ENCODE data around the gene ZNRF4. TPM values are rescaled to one million over a fixed set of nuclear protein-coding genes. Genes with fewer than 3 reads are reported as not detected.
"Not testable (repeated sequence)": the region's sequence is repeated elsewhere in the genome, so short reads cannot be mapped to it uniquely, and the experiment has no call there.

ZNRF4 gene
- total and polyA plus RNA-seq, 7 experiments from 2014 or later = not detected

DNA sequence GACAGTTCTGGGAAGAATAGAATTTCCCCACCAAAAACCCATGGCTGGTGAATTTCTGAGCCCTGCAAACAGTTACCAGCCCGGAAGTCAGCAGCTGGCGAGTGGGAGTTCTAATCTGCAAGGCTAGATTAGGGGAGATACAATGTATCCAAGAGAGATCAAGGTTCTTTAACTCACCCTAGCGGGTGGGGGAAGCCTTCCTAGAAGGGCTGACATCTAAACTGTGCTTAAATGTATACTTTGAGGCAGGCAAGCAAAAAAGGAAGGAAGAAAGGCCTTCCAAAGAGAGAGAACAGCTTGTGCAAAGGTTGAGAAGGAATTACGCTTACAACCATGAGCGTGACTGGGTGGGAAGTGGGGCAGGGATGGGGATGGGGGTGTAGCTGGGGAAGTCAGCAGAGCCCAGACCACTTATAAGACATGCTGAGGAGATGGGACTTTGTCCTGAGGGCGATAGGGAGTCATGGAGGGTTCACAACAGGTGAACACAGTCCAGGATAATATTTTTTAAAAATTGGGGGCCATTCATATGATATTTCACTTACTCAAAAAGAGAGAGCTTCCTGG, 20.8 kb upstream of the ZNRF4 start:
- Histone ChIP-seq H3K4me3 (ENCODE audit: low read length) (no peak overlapping the region), H3K9me3 (ENCODE audit: control insufficient read depth in 2 of 3, low read length in 3 of 3) (no peaks in the 10 kb centered on the region), H3K4me1 (ENCODE audit: control insufficient read depth in 2 of 2, insufficient read depth in 2 of 2, low read length in 2 of 2) (no peaks in the 10 kb centered on the region), H3K36me3 (ENCODE audit: control insufficient read depth in 2 of 3, insufficient read depth in 3 of 3, low read length in 3 of 3) (no peaks in the 10 kb centered on the region), H3K27me3 (ENCODE audit: control insufficient read depth in 2 of 2, insufficient read depth in 2 of 2, low read length in 2 of 2) (no peaks in the 10 kb centered on the region), H3K27ac (ENCODE audit: low read depth, low read length) (no peak overlapping the region)
- peaks cover 9 to 54% (median 39%) of the 10 kb centered on the region in 5 donors for H3K27me3 Mint-ChIP-seq
- ChIA-PET CTCF (no interaction called here), POLR2A (no interaction called here)
- peaks cover 0 to 17% (median 3%) of the 10 kb centered on the region in 11 donors for H3K9me3 Mint-ChIP-seq
- intact Hi-C loops (cut with micrococcal nuclease) = no loop called here
- DNase-seq (no peak), ATAC-seq (no peak)
- no peaks in the 10 kb centered on the region for H3K36me3 Mint-ChIP-seq
- H3K27ac Mint-ChIP-seq = no peak overlapping the region
- H3K4me3 Mint-ChIP-seq = no peak overlapping the region
- peaks cover 0 to 9% (median 0%) of the 10 kb centered on the region in 7 donors for H3K4me1 Mint-ChIP-seq

- Mint-ChIP-seq H3K36me3 (no peaks in the 10 kb centered on the region), H3K4me1 (peaks cover 0 to 9% (median 0%) of the 10 kb centered on the region in 7 donors), H3K9me3 (peaks cover 0 to 17% (median 3%) of the 10 kb centered on the region in 11 donors), H3K27me3 (peaks cover 9 to 53% (median 36%) of the 10 kb centered on the region in 5 donors), H3K27ac (no peak overlapping the region), H3K4me3 (no peak overlapping the region)
- POLR2A ChIA-PET = no interaction called here
- no peaks in the 10 kb centered on the region for H3K4me1 ChIP-seq (ENCODE audit: control insufficient read depth in 2 of 2, insufficient read depth in 2 of 2, low read length in 2 of 2)
- intact Hi-C loops (cut with micrococcal nuclease) = no loop called here
- CTCF ChIA-PET = no interaction called here
- H3K9me3 ChIP-seq (ENCODE audit: control insufficient read depth in 2 of 3, low read length in 3 of 3) = no peaks in the 10 kb centered on the region
- H3K27me3 ChIP-seq (ENCODE audit: control insufficient read depth in 2 of 2, insufficient read depth in 2 of 2, low read length in 2 of 2) = no peaks in the 10 kb centered on the region
- no peak overlapping the region for H3K27ac ChIP-seq (ENCODE audit: low read depth, low read length)
- H3K4me3 ChIP-seq (ENCODE audit: low read length) = no peak overlapping the region
- no peak for ATAC-seq
- no peak for DNase-seq
- no peaks in the 10 kb centered on the region for H3K36me3 ChIP-seq (ENCODE audit: control insufficient read depth in 2 of 3, insufficient read depth in 3 of 3, low read length in 3 of 3)
Measured at GRCh38 chr19:5434970-5435641, 20.1 kb upstream of the ZNRF4 start.

- no peaks in the 10 kb centered on the region for H3K36me3 ChIP-seq (ENCODE audit: control insufficient read depth in 2 of 3, insufficient read depth in 3 of 3, low read length in 3 of 3)
- intact Hi-C loops (cut with micrococcal nuclease) = no loop called here
- Mint-ChIP-seq H3K4me1 (peaks cover 0 to 9% (median 0%) of the 10 kb centered on the region in 7 donors), H3K9me3 (peaks cover 0 to 17% (median 3%) of the 10 kb centered on the region in 11 donors), H3K36me3 (no peaks in the 10 kb centered on the region), H3K27me3 (peaks cover 9 to 55% (median 35%) of the 10 kb centered on the region in 5 donors), H3K27ac (no peak overlapping the region), H3K4me3 (no peak overlapping the region)
- H3K4me3 ChIP-seq (ENCODE audit: low read length) = no peak overlapping the region
- POLR2A ChIA-PET = no interaction called here
- ATAC-seq (no peak), DNase-seq (no peak)
- CTCF ChIA-PET = no interaction called here
- no peaks in the 10 kb centered on the region for H3K27me3 ChIP-seq (ENCODE audit: control insufficient read depth in 2 of 2, insufficient read depth in 2 of 2, low read length in 2 of 2)
- H3K4me1 ChIP-seq (ENCODE audit: control insufficient read depth in 2 of 2, insufficient read depth in 2 of 2, low read length in 2 of 2) = no peaks in the 10 kb centered on the region
- no peak overlapping the region for H3K27ac ChIP-seq (ENCODE audit: low read depth, low read length)
- no peaks in the 10 kb centered on the region for H3K9me3 ChIP-seq (ENCODE audit: control insufficient read depth in 2 of 3, low read length in 3 of 3)
Measured at GRCh38 chr19:5435642-5436017, 19.6 kb upstream of the ZNRF4 start.

DNA sequence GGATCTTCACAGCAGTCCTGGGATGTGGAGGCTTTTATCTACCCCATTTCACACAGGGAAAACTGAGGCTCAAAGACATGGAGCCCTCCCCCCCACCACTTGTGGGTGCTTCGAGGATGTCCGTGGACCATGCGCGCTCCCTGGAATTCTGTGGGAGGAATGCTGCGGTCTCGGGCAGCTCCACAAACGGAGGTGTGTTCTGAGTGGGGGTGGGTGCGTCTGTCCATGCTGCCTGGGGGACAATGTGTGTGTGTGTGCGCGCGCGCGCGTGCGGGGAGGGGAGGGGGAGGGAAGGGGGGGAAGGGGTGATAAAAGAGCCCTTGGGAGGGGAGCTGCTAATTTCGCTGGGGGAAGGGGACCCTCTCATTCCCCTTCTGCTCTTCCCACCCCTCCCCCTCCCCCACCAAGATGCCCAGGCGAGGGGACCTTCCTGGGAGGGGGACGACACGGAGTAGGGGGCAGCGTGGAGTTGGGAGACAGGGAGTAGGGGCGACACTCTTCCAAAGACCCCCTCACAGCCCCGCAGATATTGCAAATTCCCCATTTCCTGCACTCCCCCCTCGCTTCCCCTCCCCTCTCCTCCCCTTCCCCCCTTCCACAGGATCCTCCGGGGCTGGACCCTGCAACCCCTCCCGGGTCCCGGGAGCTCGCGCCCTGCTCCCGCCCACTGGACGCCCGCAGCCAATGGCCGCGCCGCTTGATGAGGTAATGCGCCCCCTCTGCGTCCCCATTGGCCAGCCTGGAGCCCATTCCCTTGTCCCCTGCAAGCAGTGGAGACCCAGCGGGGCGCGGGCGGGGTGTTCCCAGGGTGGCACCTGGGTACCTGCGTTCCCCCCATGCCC, 18.9 kb upstream of the ZNRF4 start:
- peaks cover 9 to 49% (median 37%) of the 10 kb centered on the region in 5 donors for H3K27me3 Mint-ChIP-seq
- CTCF ChIA-PET = no interaction called here
- ATAC-seq (no peak), DNase-seq (no peak)
- POLR2A ChIA-PET = no interaction called here
- H3K36me3 Mint-ChIP-seq = no peaks in the 10 kb centered on the region
- no peak overlapping the region for H3K4me3 Mint-ChIP-seq
- intact Hi-C loops (cut with micrococcal nuclease) = no loop called here
- peaks cover 0 to 9% (median 0%) of the 10 kb centered on the region in 7 donors for H3K4me1 Mint-ChIP-seq
- H3K27me3 ChIP-seq (ENCODE audit: control insufficient read depth in 2 of 2, insufficient read depth in 2 of 2, low read length in 2 of 2) = no peaks in the 10 kb centered on the region
- peaks cover 0 to 17% (median 3%) of the 10 kb centered on the region in 11 donors for H3K9me3 Mint-ChIP-seq
- no peaks in the 10 kb centered on the region for H3K4me1 ChIP-seq (ENCODE audit: control insufficient read depth in 2 of 2, insufficient read depth in 2 of 2, low read length in 2 of 2)
- no peak overlapping the region for H3K27ac Mint-ChIP-seq
- no peak overlapping the region for H3K27ac ChIP-seq (ENCODE audit: low read depth, low read length)
- no peaks in the 10 kb centered on the region for H3K36me3 ChIP-seq (ENCODE audit: control insufficient read depth in 2 of 3, insufficient read depth in 3 of 3, low read length in 3 of 3)
- H3K9me3 ChIP-seq (ENCODE audit: control insufficient read depth in 2 of 3, low read length in 3 of 3) = no peaks in the 10 kb centered on the region
- no peak overlapping the region for H3K4me3 ChIP-seq (ENCODE audit: low read length)

DNA sequence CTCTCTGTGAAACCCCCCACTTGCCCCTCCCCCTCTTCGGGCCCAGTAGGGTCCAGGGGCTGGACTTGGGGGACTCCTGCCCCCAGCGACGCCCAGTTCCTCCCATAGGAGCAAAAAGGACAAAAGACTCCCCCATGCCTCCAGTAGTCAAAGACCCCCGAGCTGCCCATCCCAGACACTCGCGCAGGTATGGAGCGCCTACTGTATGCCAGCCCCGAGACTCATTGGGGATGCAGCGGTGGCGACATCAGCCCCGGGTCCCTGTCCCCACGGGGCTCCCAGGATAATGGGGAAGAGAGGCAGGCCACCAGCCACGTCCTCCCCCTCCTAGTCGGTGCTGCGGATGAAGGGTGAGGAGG, 18.3 kb upstream of the ZNRF4 start:
- Mint-ChIP-seq H3K27ac (no peak overlapping the region), H3K36me3 (no peaks in the 10 kb centered on the region), H3K4me3 (no peak overlapping the region), H3K4me1 (peaks cover 0 to 9% (median 0%) of the 10 kb centered on the region in 7 donors), H3K9me3 (peaks cover 0 to 17% (median 3%) of the 10 kb centered on the region in 11 donors), H3K27me3 (peaks cover 9 to 46% (median 37%) of the 10 kb centered on the region in 5 donors)
- Histone ChIP-seq H3K9me3 (ENCODE audit: control insufficient read depth in 2 of 3, low read length in 3 of 3) (no peaks in the 10 kb centered on the region), H3K4me3 (ENCODE audit: low read length) (no peak overlapping the region), H3K4me1 (ENCODE audit: control insufficient read depth in 2 of 2, insufficient read depth in 2 of 2, low read length in 2 of 2) (no peaks in the 10 kb centered on the region), H3K27ac (ENCODE audit: low read depth, low read length) (no peak overlapping the region), H3K36me3 (ENCODE audit: control insufficient read depth in 2 of 3, insufficient read depth in 3 of 3, low read length in 3 of 3) (no peaks in the 10 kb centered on the region), H3K27me3 (ENCODE audit: control insufficient read depth in 2 of 2, insufficient read depth in 2 of 2, low read length in 2 of 2) (no peaks in the 10 kb centered on the region)
- ChIA-PET POLR2A (no interaction called here), CTCF (no interaction called here)
- ATAC-seq (no peak), DNase-seq (no peak)
- intact Hi-C loops (cut with micrococcal nuclease) = no loop called here

DNA sequence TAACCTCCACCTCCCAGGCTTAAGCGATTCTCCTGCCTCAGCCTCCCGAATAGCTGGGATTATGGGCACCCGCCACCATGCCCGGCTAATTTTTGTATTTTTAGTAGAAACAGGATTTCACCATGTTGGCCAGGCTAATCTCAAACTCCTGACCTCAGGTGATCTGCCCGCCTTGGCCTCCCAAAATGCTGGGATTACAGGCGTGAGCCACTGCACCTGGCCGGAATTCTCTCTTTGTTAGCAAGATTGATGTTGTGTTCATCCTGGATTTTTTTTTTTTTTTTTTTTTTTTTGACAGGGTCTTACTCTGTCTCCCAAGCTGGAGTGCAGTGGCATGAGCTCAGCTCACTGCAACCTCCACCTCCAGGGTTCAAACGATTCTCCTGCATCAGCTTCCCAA, 16.5 kb upstream of the ZNRF4 start:
- H3K27ac ChIP-seq (ENCODE audit: low read depth, low read length); intact Hi-C loops (cut with micrococcal nuclease); H3K4me1 ChIP-seq (ENCODE audit: control insufficient read depth in 2 of 2, insufficient read depth in 2 of 2, low read length in 2 of 2); H3K4me3 Mint-ChIP-seq; H3K27ac Mint-ChIP-seq; ATAC-seq; H3K27me3 ChIP-seq (ENCODE audit: control insufficient read depth in 2 of 2, insufficient read depth in 2 of 2, low read length in 2 of 2); H3K36me3 ChIP-seq (ENCODE audit: control insufficient read depth in 2 of 3, insufficient read depth in 3 of 3, low read length in 3 of 3); H3K36me3 Mint-ChIP-seq; DNase-seq; H3K9me3 ChIP-seq (ENCODE audit: control insufficient read depth in 2 of 3, low read length in 3 of 3); H3K4me1 Mint-ChIP-seq; CTCF ChIA-PET; H3K4me3 ChIP-seq (ENCODE audit: low read length); POLR2A ChIA-PET: not testable (repeated sequence)
- Mint-ChIP-seq H3K9me3 (peaks cover 0 to 11% (median 2%) of the 10 kb centered on the region in 11 donors), H3K27me3 (peaks cover 9 to 41% (median 39%) of the 10 kb centered on the region in 5 donors)

Data from naive thymus-derived CD4-positive, alpha-beta T cell (primary cell).